ENCODE data around the gene KPNA6.
"Not testable (repeated sequence)": the region's sequence is repeated elsewhere in the genome, so short reads cannot be mapped to it uniquely, and the experiment has no call there.

DNA sequence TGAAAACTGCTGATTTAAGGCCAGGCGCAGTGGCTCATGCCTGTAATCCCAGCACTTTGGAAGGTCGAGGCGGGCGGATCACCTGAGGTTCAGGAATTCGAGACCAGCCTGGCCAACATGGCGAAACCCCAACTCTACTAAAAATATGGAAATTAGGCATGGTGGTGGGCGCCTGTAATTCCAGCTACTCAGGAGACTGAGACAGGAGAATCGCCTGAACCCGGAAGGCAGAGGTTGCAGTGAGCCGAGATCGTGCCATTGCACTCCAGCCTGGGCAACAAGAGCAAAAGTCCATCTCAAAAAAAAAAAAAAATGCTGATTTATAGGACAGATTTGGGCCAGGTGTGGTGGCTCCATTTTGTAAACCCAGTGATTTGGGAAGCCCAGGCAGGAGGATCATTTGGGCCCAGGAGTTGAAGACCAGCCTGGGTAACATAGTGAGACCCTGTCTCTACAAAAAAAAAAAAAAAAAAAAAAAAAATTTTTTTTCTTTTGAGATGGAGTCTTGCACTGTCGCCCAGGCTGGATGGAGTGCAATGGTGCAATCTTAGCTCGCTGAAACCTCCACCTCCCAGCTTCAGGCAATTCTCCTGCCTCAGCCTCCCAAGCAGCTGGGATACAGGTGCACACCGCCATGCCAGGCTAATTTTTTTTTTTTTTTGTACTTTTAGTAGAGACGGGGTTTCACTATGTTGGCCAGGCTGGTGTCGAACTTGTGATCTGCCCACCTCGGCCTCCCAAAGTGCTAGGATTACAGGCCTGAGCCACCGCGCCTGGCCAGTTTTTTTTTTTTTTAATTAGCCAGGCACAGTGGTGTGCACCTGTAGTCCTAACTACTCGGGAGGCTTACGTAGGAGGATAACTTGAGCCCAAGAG, 42.0 kb upstream of the KPNA6 start:
- TF ChIP-seq, protein P1, sequence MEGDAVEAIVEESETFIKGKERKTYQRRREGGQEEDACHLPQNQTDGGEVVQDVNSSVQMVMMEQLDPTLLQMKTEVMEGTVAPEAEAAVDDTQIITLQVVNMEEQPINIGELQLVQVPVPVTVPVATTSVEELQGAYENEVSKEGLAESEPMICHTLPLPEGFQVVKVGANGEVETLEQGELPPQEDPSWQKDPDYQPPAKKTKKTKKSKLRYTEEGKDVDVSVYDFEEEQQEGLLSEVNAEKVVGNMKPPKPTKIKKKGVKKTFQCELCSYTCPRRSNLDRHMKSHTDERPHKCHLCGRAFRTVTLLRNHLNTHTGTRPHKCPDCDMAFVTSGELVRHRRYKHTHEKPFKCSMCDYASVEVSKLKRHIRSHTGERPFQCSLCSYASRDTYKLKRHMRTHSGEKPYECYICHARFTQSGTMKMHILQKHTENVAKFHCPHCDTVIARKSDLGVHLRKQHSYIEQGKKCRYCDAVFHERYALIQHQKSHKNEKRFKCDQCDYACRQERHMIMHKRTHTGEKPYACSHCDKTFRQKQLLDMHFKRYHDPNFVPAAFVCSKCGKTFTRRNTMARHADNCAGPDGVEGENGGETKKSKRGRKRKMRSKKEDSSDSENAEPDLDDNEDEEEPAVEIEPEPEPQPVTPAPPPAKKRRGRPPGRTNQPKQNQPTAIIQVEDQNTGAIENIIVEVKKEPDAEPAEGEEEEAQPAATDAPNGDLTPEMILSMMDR (IDR thresholded peaks at IDR 0.05), result not testable (repeated sequence)
- TF ChIP-seq, protein P2, sequence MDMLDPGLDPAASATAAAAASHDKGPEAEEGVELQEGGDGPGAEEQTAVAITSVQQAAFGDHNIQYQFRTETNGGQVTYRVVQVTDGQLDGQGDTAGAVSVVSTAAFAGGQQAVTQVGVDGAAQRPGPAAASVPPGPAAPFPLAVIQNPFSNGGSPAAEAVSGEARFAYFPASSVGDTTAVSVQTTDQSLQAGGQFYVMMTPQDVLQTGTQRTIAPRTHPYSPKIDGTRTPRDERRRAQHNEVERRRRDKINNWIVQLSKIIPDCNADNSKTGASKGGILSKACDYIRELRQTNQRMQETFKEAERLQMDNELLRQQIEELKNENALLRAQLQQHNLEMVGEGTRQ (IDR thresholded peaks at IDR 0.05; ENCODE audit: borderline replicate concordance, low read depth, low read length), result not testable (repeated sequence)
- not testable (repeated sequence) for TF ChIP-seq MEF2A (IDR thresholded peaks at IDR 0.05; ENCODE audit: borderline replicate concordance, low read depth); RAD21 (IDR thresholded peaks at IDR 0.05; ENCODE audit: low read length); TCF12 (IDR thresholded peaks at IDR 0.05); EZH2phosphoT487 (IDR thresholded peaks at IDR 0.05; ENCODE audit: borderline replicate concordance, low read depth)
- TF ChIP-seq, protein P3, sequence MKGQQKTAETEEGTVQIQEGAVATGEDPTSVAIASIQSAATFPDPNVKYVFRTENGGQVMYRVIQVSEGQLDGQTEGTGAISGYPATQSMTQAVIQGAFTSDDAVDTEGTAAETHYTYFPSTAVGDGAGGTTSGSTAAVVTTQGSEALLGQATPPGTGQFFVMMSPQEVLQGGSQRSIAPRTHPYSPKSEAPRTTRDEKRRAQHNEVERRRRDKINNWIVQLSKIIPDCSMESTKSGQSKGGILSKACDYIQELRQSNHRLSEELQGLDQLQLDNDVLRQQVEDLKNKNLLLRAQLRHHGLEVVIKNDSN (IDR thresholded peaks at IDR 0.05; ENCODE audit: borderline replicate concordance, low read depth), result not testable (repeated sequence)
- TF ChIP-seq, protein P4, sequence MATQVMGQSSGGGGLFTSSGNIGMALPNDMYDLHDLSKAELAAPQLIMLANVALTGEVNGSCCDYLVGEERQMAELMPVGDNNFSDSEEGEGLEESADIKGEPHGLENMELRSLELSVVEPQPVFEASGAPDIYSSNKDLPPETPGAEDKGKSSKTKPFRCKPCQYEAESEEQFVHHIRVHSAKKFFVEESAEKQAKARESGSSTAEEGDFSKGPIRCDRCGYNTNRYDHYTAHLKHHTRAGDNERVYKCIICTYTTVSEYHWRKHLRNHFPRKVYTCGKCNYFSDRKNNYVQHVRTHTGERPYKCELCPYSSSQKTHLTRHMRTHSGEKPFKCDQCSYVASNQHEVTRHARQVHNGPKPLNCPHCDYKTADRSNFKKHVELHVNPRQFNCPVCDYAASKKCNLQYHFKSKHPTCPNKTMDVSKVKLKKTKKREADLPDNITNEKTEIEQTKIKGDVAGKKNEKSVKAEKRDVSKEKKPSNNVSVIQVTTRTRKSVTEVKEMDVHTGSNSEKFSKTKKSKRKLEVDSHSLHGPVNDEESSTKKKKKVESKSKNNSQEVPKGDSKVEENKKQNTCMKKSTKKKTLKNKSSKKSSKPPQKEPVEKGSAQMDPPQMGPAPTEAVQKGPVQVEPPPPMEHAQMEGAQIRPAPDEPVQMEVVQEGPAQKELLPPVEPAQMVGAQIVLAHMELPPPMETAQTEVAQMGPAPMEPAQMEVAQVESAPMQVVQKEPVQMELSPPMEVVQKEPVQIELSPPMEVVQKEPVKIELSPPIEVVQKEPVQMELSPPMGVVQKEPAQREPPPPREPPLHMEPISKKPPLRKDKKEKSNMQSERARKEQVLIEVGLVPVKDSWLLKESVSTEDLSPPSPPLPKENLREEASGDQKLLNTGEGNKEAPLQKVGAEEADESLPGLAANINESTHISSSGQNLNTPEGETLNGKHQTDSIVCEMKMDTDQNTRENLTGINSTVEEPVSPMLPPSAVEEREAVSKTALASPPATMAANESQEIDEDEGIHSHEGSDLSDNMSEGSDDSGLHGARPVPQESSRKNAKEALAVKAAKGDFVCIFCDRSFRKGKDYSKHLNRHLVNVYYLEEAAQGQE (IDR thresholded peaks at IDR 0.05; ENCODE audit: low read depth, low read length), result not testable (repeated sequence)
